NCI-H146 (cell line): Measurements from ENCODE around the gene ADAMTSL5.

ENCODE experiments used
- DNase-seq: peaks from one replicate; lab custom pipeline; 2025; lab: John Stamatoyannopoulos, UW

Gene ADAMTSL5

DNA sequence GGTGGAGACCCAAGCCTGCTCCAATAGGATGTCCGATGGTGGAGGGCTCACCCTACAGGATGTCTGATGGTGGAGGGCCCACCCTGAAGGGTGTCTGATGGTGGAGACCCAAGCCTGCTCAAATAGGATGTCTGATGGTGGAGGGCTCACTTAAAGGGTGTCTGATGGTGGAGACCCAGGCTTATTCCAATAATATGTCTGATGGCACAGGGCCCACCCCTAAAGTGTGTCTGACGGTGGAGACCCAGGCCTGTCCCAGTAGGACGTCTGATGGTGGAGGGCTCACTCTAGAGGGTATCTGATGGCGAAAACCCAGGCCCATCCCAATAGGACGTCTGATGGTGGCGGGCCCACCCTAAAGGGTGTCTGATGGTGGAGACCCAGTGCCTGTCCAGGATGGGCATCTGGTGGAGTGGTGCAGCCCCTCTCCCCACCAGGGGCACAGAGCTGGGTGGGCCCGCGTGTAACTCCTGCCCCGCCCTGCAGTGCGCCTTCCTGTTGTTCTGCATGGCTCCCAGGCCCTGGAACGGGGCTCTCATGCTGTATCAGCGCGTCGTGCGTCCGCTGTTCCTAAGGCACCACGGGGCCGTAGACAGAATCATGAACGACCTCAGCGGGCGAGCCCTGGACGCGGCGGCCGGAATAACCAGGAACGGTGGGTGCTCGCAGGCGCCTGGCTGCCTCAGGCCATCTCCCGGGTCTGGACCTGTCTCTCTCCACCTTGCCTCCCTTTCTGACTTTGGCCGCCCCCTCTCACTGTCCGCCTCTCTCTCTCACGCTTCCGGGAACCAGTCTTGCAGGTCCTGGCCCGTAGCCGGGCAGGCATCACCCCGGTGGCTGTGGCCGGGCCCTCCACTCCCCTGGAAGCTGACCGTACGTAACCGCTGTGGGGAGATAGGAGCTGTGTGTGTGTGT, 16.8 kb downstream of the ADAMTSL5 start:
- no peak for DNase-seq

GRCh38 chr19:1495051-1495798, 17.6 kb downstream of the ADAMTSL5 start:
- no peak for DNase-seq

DNA sequence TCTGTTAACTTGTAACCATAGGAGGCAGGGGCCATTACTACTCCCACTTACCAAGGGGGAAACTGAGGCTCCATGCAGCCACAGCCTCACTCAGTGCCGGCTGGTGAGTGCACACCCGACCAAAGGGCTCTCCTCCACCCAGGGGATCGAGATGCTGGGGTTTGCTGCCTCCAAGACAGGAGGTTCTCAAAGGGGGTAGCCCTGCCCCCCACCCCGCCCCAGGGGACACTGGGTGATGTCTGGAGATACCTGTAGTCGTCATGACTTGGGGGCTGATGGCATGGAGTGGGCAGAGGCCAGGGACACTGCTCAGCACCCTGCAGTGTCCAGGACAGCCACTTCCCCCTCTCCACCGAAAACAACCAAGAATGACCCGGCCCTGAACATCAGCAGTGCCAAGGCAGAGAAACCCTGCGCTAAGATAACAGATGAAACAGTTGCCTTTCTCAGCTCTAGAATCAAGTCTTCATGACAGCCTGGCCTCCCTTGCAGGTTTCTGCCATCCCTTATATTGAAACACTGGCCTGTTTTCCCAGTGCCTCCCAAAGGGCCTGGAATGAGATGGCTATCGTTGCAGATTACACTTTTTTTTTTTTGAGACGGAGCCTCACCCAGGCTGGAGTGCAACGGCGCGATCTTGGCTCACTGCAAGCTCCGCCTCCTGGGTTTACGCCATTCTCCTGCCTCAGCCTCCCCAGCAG, 18.6 kb downstream of the ADAMTSL5 start:
- no peak for DNase-seq

DNA sequence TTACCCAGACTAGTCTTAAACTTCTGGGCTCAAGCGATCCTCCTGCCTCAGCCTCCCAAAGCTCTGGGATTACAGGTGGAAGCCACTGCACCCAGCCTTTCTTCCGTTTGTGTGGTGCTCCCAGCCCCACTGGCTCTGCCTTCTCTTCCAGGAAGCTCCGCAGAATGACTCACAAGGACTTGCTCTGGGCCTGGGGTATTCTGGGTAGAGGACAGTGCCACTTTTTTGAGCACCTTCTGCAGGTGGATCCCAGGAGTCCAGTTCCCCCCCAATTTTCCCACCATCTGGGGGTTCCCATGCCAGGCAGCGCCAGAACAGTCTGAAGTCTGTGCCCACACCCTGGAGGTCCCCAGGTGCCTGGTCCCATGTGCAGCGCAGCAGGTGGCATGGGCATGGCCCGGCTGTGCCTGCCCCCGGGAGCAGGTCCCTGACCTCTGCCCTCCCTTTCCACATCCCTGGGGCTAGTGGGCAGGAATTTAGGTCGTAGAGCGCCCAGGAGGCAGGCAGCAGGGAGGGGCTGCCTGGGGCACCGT, 20.3 kb downstream of the ADAMTSL5 start:
- no peak for DNase-seq

DNA sequence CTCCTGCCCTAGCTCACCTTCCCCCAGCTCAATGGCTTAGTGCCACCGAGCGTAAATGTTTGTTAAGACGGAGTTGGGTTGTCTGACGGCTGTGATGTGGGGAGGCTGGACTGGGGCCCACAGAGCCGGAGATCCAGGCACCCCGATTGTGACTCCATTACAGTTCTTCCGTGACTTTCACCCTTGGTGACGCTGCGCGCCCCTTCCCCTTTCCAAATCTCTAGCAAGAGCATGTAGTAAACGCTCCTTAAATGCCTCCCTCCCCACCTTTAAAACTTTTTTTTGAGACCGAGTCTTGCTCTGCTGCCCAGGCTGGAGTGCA, 21.0 kb downstream of the ADAMTSL5 start:
- DNase-seq, result no peak

- no peak for DNase-seq
Observed at GRCh38 chr19:1491114-1491848, 21.5 kb downstream of the ADAMTSL5 start, which contains the start of gene REEP6. Gene REEP6 (plus strand): TSS chr19:1491181. CDS start chr19:1491270, 89 bp downstream.

GRCh38 chr19:1490311-1491113, 22.3 kb downstream of the ADAMTSL5 start, which contains the start of gene PCSK4:
Gene PCSK4 (minus strand): TSS chr19:1490350. CDS start chr19:1490346, 4 bp downstream.
- DNase-seq, result peak; percentile 96

DNA sequence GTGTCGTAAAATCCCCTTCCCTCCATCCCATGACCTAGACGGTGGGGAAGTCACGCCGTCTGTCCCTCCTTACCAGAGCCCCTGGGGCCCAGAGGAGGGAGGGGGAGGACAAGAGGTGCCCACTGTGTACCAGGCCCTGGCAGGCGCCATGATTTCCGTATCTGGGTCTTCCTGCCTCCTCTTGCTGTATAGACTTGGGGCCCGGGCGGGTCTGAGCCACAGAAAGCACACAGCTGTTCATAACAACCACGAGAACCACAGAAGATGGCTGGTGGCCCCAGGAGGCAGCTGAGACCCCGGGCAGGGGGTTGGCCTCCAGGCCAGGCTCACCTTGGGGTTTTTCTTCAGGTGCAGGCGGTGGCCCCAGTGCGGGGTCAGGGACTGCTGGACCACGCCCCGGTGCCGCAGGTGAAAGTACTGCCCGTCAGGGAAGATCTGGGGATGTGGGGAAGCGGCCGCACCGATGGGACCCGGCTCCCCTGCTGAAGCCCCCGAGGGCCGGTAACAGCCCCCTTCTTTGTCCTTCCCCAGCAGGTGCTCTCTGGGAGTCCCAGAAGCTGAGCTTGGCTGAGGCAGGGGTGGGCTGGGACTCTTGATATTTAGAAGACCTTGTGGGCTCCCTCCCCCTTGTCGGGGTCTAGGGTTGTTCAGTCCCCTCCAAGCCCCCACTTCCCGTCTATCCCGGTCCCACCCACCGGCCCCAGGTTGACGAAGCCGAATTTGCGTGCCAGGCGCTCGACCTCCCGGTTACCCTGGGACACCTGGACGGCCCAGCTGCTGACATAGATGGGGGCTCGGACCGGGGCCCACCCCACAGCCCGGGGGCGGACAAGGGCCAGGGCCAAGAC, 23.1 kb downstream of the ADAMTSL5 start:
- no peak for DNase-seq

- DNase-seq, result no peak
Observed at GRCh38 chr19:1488282-1488601, 24.6 kb downstream of the ADAMTSL5 start.

DNA sequence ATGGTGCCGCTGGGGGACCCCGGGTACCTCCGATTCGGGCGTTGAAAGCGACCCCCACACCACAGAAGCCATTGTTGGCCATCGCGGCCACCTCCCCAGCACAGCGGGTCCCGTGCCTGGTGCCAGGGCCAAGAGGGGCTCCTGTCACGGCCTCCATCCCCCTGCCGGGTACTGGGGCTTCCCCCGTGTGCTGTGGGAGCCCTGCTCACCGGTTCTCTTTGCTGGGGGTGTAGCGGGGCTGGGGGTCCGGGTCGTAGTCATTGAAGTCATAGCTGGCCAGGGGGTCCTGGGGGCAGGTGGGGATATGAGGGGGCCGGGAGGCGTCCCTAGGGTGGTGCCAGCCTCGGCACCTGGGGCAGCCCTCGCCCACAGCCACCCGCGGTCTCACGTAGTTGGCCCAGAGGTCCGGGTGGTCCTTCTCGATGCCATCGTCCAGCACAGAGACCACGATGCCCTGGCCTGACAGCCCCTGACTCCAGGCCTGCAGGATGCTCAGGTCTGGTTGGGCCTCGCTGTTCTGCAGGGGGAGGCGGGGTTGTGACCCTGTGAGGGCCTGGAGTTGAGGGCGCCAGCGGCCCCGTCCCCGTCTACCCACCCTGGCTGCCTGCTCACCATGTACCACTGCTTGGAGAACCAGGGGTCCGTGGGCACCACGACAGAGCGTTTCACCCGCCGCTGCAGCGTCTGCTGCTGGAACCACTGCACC, 25.1 kb downstream of the ADAMTSL5 start:
- no peak for DNase-seq

DNA sequence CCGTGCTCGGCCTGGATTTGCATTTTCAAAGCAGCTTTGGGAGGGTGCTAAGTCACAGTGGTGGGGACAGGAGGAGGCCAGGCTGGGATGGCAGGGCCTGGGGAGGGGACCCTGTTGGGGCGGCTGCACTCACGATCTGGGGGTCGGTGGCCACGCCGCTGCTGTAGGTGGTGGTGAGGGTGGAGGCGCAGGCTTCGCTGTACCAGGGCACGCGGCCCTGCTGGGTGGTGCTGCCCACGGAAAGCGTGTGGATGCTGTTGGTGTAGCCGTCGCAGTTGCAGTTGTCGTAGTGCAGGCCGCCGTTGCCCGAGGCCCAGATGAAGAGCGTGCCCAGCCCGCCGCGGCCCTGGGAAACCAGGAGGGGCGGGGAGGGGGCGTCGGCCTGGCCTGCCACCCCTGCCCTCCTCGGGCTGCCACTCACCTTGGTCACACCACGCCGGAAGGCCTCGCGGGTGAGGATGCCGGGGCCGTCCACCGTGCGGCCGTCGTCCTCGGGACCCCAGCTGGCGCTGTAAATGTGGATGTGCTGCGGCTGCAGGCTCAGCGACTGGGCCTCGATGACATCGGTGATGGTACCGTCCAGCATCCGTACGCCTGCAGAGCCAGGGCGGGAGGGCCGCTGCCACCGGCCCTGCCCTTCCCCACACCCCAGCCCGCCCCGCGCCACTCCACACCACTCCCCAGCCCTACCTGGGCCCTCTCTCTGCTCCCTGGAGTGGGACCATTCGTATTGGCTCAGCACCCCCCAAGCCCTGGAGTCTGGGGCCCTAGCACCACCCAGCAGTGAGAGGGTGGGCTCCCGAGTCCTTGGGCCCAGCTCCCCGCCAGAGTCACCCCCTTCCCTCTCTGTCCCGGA, 25.9 kb downstream of the ADAMTSL5 start:
- DNase-seq, result no peak

GRCh38 chr19:1483979-1484428, 28.8 kb downstream of the ADAMTSL5 start:
- DNase-seq, result no peak

DNA sequence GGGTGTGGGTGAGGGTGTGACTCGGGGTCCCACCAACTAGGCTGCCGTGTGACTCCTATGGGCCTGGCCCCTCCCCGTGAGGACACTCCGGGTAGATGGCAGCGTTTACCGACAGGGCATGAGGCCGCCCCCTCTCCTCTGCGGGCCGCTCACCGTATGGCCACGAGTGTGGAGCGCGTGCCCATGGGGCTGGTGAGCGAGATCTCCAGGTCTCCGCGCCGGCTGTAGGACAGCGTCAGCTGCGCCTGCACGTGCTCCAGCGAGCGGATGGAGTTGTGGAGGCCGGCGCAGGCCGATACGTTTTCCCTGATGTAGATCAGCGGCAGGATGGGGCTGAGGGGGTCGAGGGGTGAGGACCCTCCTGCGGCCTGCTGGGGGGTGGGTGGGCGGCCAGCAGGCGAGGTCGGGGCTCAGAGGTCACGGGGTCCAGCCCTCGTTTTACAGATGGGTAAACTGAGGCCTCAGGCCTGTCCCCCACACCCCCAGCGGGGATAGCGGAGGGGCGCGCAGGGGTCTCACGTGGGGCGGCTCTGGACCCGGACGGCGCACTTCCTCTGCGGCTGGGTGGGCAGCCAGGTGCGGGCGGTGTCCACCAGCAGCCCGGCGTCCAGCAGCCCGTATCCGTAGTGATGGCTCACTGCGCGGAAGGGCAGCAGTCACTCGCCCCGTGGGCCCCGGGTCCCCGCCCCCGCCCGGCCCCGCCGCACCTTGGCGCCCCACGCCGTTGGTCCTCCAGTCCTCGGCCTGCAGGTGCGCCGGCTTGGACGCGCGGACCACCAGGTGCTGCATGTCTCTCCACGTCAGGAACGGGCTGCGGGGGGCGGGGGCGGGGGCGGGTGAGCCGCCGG, 29.5 kb downstream of the ADAMTSL5 start:
- no peak for DNase-seq

DNA sequence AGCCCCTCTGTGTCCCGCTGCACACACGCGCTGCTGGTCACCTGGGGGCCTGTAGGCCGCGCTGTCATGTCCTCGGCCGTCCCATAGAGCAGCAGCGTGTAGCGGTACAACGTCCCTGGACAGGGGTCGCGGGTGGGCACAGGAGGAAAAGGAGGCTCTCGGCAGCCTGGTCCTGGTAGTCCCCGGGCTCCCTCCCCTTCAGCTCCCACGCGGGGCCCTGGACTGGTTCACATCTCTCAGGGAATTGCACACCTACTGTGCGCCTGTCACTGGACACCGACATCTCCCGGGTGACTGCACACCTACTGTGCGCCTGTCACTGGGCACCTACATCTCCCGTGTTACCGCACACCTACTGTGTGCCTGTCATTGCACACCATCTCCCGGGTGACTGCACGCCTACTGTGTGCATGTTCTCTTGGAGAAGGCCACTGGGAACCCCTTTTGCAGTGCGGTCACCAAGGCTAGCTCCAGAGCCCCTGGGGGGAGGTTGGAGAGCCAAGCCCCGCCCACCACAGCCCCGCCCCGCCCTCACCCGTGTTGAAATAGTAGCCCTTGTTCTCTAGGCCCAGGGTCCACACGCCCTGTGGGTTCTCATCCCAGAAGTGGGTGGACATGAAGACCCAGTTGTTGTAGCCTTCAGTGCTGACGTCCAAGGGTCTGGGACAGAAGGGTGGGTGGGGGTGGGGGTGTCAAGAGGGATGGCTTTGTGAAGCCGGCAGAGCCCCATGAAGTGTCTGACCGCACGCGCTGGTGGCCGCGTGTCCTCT, 30.3 kb downstream of the ADAMTSL5 start:
- no peak for DNase-seq

DNA sequence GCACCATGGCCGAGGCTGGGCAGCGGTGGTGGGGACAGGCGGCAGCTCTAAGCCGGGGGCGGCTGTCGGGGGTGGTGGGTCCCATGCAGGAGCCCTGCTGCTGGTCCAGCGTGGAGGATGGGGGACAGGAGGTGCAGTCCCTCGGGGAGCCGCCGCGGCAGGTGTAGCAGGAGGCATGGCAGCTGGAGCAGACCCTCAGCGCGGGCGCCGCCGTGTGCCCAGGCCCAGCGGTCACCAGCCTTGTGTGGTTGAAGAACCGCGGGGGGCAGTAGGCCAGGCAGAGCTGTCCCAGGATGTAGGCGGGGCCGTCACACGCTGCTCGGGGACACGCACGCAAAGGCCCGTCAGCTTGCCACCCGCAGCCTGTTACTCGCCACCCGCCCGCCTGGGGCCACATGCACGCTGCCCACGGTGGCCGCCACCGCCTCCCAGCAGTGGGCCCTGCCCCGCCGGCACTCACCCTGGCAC, 30.9 kb downstream of the ADAMTSL5 start:
- DNase-seq, result peak; percentile 53

DNA sequence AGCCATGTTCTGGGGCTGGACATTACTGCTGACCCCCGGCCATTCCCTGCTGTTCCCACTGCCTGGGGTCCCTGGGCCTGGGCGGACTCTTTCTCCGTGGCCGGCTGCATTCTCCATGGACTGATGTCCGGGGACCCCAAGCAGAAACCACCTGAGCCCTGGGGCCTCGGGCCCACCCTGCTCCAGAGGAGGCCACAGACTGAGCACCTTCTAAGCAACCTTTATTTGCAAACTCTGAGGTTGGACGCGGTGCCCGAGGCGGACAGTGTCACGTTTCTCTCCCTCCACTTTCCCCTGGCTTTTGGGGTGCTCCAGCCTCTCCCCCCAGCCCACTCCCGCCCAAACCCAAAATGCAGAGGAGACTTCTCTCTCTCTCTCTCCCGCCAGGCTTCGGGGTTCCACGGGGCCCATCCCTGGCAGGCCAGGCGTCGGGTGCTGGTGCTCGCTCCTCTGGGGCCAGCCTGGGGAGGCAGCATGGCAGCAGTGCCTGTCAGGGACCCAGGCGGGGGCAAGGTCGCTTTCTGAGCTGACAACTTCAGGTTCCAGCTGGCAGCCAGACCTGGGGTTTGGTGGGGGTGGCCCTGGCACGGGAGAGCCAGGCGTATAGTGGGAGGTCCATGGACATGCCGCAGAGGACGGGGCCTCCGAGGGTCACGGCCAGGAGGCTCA, 31.5 kb downstream of the ADAMTSL5 start:
- no peak for DNase-seq
